ENCODE results near the gene SCFD2. TPM values are rescaled to one million over a fixed set of nuclear protein-coding genes. Genes with fewer than 3 reads are reported as not detected.

Gene SCFD2
- total and polyA plus RNA-seq, 2 experiments from 2014 or later: 30.7 to 33.2 TPM

- Histone ChIP-seq H3K4me2 (ENCODE audit: unreplicated experiment) (no peak overlapping the region), H3K27ac (no peak overlapping the region), H3K9me3 (ENCODE audit: low read depth) (no peaks in the 10 kb centered on the region), H3K9ac (no peak overlapping the region), H3F3A (ENCODE audit: insufficient read depth) (no peaks in the 10 kb centered on the region), H3K36me3 (ENCODE audit: low read depth) (peaks cover 9% of the 10 kb centered on the region), H3K27me3 (replicated peaks; ENCODE audit: insufficient read depth) (no peaks in the 10 kb centered on the region), H3K4me1 (ENCODE audit: insufficient read depth) (no peaks in the 10 kb centered on the region), H3K79me2 (ENCODE audit: insufficient read depth) (no peaks in the 10 kb centered on the region), H3K9me2 (ENCODE audit: insufficient read depth) (no peaks in the 10 kb centered on the region), H4K20me1 (ENCODE audit: insufficient read depth) (no peaks in the 10 kb centered on the region), H2AFZ (no peak overlapping the region), H3K4me3 (no peak overlapping the region)
- in situ Hi-C loops (cut with MboI): no loop called here
- TF ChIP-seq EZH2 (IDR thresholded peaks at IDR 0.05; ENCODE audit: insufficient read depth, poor library complexity, severe bottlenecking) (no peak), EZH2phosphoT487 (IDR thresholded peaks at IDR 0.05; ENCODE audit: insufficient read depth, low read depth) (no peak)
- DNase-seq: peak; percentile 7
- 96 to 100% methylated on average over 1 of the region's 1 CpG for WGBS, 2 experiments (ENCODE audit: low coverage in 1 of 2, low lambda C conversion rate in 2 of 2, missing lambda C conversion rate in 2 of 2)
Measured at GRCh38 chr4:53168228-53168627, 197.6 kb downstream of the SCFD2 start.

GRCh38 chr4:53162969-53163368, 202.9 kb downstream of the SCFD2 start:
- no peak overlapping the region for H3K4me2 ChIP-seq (ENCODE audit: unreplicated experiment)
- no peak overlapping the region for H2AFZ ChIP-seq
- WGBS, 2 experiments (ENCODE audit: low coverage in 1 of 2, low lambda C conversion rate in 2 of 2, missing lambda C conversion rate in 2 of 2): 95 to 100% methylated on average over 2 of the region's 2 CpGs
- no peaks in the 10 kb centered on the region for H3K36me3 ChIP-seq (ENCODE audit: low read depth)
- H3K9me3 ChIP-seq (ENCODE audit: low read depth): no peaks in the 10 kb centered on the region
- H3K9me2 ChIP-seq (ENCODE audit: insufficient read depth): no peaks in the 10 kb centered on the region
- no peak overlapping the region for H3K27ac ChIP-seq
- H3F3A ChIP-seq (ENCODE audit: insufficient read depth): no peaks in the 10 kb centered on the region
- in situ Hi-C loops (cut with MboI): no loop called here
- H3K4me3 ChIP-seq: no peak overlapping the region
- no peaks in the 10 kb centered on the region for H3K79me2 ChIP-seq (ENCODE audit: insufficient read depth)
- H3K27me3 ChIP-seq (replicated peaks; ENCODE audit: insufficient read depth): no peaks in the 10 kb centered on the region
- no peak overlapping the region for H3K9ac ChIP-seq
- H4K20me1 ChIP-seq (ENCODE audit: insufficient read depth): no peaks in the 10 kb centered on the region
- no peaks in the 10 kb centered on the region for H3K4me1 ChIP-seq (ENCODE audit: insufficient read depth)
- DNase-seq: no peak
- TF ChIP-seq EZH2phosphoT487 (IDR thresholded peaks at IDR 0.05; ENCODE audit: insufficient read depth, low read depth) (no peak), EZH2 (IDR thresholded peaks at IDR 0.05; ENCODE audit: insufficient read depth, poor library complexity, severe bottlenecking) (no peak)

- no peak overlapping the region for H3K4me3 ChIP-seq
- H3K4me1 ChIP-seq (ENCODE audit: insufficient read depth): peaks cover 5% of the 10 kb centered on the region
- H3F3A ChIP-seq (ENCODE audit: insufficient read depth): no peaks in the 10 kb centered on the region; the same call in 1 of the 2 replicates
- no peaks in the 10 kb centered on the region for H3K9me2 ChIP-seq (ENCODE audit: insufficient read depth)
- H3K9me3 ChIP-seq (ENCODE audit: low read depth): no peaks in the 10 kb centered on the region
- H4K20me1 ChIP-seq (ENCODE audit: insufficient read depth): no peaks in the 10 kb centered on the region
- TF ChIP-seq EZH2 (IDR thresholded peaks at IDR 0.05; ENCODE audit: insufficient read depth, poor library complexity, severe bottlenecking) (no peak), EZH2phosphoT487 (IDR thresholded peaks at IDR 0.05; ENCODE audit: insufficient read depth, low read depth) (no peak)
- H3K36me3 ChIP-seq (ENCODE audit: low read depth): no peaks in the 10 kb centered on the region
- no peaks in the 10 kb centered on the region for H3K27me3 ChIP-seq (replicated peaks; ENCODE audit: insufficient read depth)
- H3K27ac ChIP-seq: no peak overlapping the region
- in situ Hi-C loops (cut with MboI): no loop called here
- H3K9ac ChIP-seq: no peak overlapping the region
- H3K4me2 ChIP-seq (ENCODE audit: unreplicated experiment): no peak overlapping the region
- WGBS, 2 experiments (ENCODE audit: low coverage in 1 of 2, low lambda C conversion rate in 2 of 2, missing lambda C conversion rate in 2 of 2): 75 to 79% methylated on average over 1 of the region's 1 CpG
- DNase-seq: peak; percentile 26
- no peak overlapping the region for H2AFZ ChIP-seq
- no peaks in the 10 kb centered on the region for H3K79me2 ChIP-seq (ENCODE audit: insufficient read depth)
Measured at GRCh38 chr4:53161787-53162433, 204.0 kb downstream of the SCFD2 start.

GRCh38 chr4:53161051-53161786, 204.6 kb downstream of the SCFD2 start:
- H3K79me2 ChIP-seq (ENCODE audit: insufficient read depth): no peaks in the 10 kb centered on the region
- H3K9ac ChIP-seq: no peak overlapping the region
- H3K27me3 ChIP-seq (replicated peaks; ENCODE audit: insufficient read depth): no peaks in the 10 kb centered on the region
- no peaks in the 10 kb centered on the region for H3K9me2 ChIP-seq (ENCODE audit: insufficient read depth)
- no peaks in the 10 kb centered on the region for H4K20me1 ChIP-seq (ENCODE audit: insufficient read depth)
- no peak overlapping the region for H2AFZ ChIP-seq
- H3K4me1 ChIP-seq (ENCODE audit: insufficient read depth): peaks cover 7% of the 10 kb centered on the region
- no peak overlapping the region for H3K27ac ChIP-seq
- H3F3A ChIP-seq (ENCODE audit: insufficient read depth): no peaks in the 10 kb centered on the region; the same call in 1 of the 2 replicates
- no peaks in the 10 kb centered on the region for H3K9me3 ChIP-seq (ENCODE audit: low read depth)
- H3K4me3 ChIP-seq: no peak overlapping the region
- in situ Hi-C loops (cut with MboI): no loop called here
- no peaks in the 10 kb centered on the region for H3K36me3 ChIP-seq (ENCODE audit: low read depth)
- WGBS, 2 experiments (ENCODE audit: low coverage in 1 of 2, low lambda C conversion rate in 2 of 2, missing lambda C conversion rate in 2 of 2): 31 to 47% methylated on average over 5 of the region's 5 CpGs
- no peak overlapping the region for H3K4me2 ChIP-seq (ENCODE audit: unreplicated experiment)
- no peak for DNase-seq
- TF ChIP-seq EZH2 (IDR thresholded peaks at IDR 0.05; ENCODE audit: insufficient read depth, poor library complexity, severe bottlenecking) (no peak), EZH2phosphoT487 (IDR thresholded peaks at IDR 0.05; ENCODE audit: insufficient read depth, low read depth) (no peak)
